Germinal center (tissue), 1 donor: ENCODE data around the gene SLC27A2.

Experiments used
- DNase-seq: peaks from one replicate; pipeline ENCODE4 v3.0.0; 2012; ENCODE audit warnings: mixed read lengths, low spot score

The SLC27A2 gene

GRCh38 chr15:50275908-50276307 lies 93.9 kb downstream of the SLC27A2 start:
- no peak for DNase-seq

- no peak for DNase-seq
Observed at GRCh38 chr15:50277370-50277769, 95.4 kb downstream of the SLC27A2 start.

- no peak for DNase-seq
Observed at GRCh38 chr15:50278496-50278895, 96.5 kb downstream of the SLC27A2 start.

GRCh38 chr15:50280271-50280670 lies 98.3 kb downstream of the SLC27A2 start:
- no peak for DNase-seq

- no peak for DNase-seq
Observed at GRCh38 chr15:50281427-50281826, 99.4 kb downstream of the SLC27A2 start.
